Neural cell (in vitro differentiated cells): ENCODE data around the gene AGXT2.

ENCODE experiments used
- EP300 ChIP-seq: fragments of 450-650 bp; conservative IDR thresholded peaks from 2 replicates; pipeline ENCODE4 v1.6.1; 2014; ENCODE audit warnings: antibody characterized with exemption, mild to moderate bottlenecking, moderate library complexity; ENCODE audit not compliant: poor library complexity, severe bottlenecking
- EZH2 ChIP-seq: fragments of 200-600, 300-800 bp; shearing (Covaris generic), sonication (generic); IDR thresholded peaks from 2 replicates; pipeline ENCODE4 v1.6.1; 2014; ENCODE audit warnings: antibody characterized with exemption, low read length, borderline replicate concordance, mild to moderate bottlenecking; ENCODE audit not compliant: insufficient read depth, poor library complexity, severe bottlenecking
- POLR2AphosphoS5 ChIP-seq: IDR thresholded peaks from 2 replicates; pipeline ENCODE4 v1.6.1; 2012
- RAD21 ChIP-seq: fragments of 450-650 bp; conservative IDR thresholded peaks from 2 replicates; pipeline ENCODE4 v1.6.1; 2014; ENCODE audit warnings: antibody characterized with exemption, mild to moderate bottlenecking, moderate library complexity
- TF ChIP-seq, protein P1 (sequence below): fragments of 450-650 bp; IDR thresholded peaks from 2 replicates; pipeline ENCODE4 v1.5.1; 2014; ENCODE audit warnings: antibody characterized with exemption, mild to moderate bottlenecking, moderate library complexity; ENCODE audit not compliant: poor library complexity, severe bottlenecking
- TF ChIP-seq, protein P2 (sequence below): IDR thresholded peaks from 2 replicates; pipeline ENCODE4 v1.6.1; 2012; ENCODE audit warnings: borderline replicate concordance

DNA sequence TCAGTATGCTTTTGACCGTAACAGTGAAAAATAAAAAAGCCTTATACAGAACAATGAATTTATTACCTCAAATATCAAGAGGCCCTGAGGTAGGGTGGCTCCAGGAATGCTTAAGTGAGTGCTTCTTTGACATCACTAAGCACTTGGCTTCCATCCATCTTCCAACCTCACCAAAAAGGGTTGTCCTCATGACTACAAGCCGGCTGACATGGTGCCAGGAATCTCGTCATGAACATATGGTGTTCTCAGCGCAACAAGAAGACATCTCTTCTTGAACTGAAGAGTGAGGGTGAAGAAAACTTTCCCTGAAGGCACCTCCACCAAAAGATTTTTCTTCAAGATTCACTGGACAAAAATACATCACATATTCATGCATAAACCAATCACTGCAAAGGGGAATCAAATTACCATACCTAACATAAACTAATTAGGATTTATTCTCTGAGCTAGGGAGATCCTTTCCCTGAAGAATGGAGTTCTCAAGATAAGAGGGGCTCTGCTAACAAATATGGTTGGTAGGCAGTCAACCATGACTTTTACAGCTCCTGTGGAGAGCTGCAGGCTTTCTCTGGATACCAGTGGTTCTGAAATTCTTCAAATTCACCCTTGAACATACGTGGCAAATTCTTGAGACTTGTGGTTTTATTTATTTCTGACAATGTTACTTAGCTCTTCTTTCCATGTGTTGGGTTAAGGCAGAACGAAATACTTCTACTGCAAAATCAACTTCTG is 49.5 kb downstream of the AGXT2 start:
- TF ChIP-seq, protein P1, sequence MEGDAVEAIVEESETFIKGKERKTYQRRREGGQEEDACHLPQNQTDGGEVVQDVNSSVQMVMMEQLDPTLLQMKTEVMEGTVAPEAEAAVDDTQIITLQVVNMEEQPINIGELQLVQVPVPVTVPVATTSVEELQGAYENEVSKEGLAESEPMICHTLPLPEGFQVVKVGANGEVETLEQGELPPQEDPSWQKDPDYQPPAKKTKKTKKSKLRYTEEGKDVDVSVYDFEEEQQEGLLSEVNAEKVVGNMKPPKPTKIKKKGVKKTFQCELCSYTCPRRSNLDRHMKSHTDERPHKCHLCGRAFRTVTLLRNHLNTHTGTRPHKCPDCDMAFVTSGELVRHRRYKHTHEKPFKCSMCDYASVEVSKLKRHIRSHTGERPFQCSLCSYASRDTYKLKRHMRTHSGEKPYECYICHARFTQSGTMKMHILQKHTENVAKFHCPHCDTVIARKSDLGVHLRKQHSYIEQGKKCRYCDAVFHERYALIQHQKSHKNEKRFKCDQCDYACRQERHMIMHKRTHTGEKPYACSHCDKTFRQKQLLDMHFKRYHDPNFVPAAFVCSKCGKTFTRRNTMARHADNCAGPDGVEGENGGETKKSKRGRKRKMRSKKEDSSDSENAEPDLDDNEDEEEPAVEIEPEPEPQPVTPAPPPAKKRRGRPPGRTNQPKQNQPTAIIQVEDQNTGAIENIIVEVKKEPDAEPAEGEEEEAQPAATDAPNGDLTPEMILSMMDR, result no peak
- no peak for TF ChIP-seq EP300
- TF ChIP-seq, protein P2, sequence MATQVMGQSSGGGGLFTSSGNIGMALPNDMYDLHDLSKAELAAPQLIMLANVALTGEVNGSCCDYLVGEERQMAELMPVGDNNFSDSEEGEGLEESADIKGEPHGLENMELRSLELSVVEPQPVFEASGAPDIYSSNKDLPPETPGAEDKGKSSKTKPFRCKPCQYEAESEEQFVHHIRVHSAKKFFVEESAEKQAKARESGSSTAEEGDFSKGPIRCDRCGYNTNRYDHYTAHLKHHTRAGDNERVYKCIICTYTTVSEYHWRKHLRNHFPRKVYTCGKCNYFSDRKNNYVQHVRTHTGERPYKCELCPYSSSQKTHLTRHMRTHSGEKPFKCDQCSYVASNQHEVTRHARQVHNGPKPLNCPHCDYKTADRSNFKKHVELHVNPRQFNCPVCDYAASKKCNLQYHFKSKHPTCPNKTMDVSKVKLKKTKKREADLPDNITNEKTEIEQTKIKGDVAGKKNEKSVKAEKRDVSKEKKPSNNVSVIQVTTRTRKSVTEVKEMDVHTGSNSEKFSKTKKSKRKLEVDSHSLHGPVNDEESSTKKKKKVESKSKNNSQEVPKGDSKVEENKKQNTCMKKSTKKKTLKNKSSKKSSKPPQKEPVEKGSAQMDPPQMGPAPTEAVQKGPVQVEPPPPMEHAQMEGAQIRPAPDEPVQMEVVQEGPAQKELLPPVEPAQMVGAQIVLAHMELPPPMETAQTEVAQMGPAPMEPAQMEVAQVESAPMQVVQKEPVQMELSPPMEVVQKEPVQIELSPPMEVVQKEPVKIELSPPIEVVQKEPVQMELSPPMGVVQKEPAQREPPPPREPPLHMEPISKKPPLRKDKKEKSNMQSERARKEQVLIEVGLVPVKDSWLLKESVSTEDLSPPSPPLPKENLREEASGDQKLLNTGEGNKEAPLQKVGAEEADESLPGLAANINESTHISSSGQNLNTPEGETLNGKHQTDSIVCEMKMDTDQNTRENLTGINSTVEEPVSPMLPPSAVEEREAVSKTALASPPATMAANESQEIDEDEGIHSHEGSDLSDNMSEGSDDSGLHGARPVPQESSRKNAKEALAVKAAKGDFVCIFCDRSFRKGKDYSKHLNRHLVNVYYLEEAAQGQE, result no peak
- TF ChIP-seq RAD21, result no peak
- TF ChIP-seq EZH2, result no peak
- no peak for TF ChIP-seq POLR2AphosphoS5
